Spleen (tissue), 13 donors: ENCODE results near the gene PSMD10. TPM values are rescaled to one million over a fixed set of nuclear protein-coding genes. Genes with fewer than 3 reads are reported as not detected.

Experiments
- DNase-seq: peaks from one replicate; pipeline ENCODE4 v3.0.0-alpha.2; 2020
- H3K27ac ChIP-seq, 8 donors: fragments of 200-600 bp; sonication (generic) in 7 of 8; 1 replicate in 4 of 8; 2 replicates in 4 of 8; pipeline versions ENCODE4 v1.5.0 to v1.8.0; 2016 to 2021; ENCODE audit warnings: inconsistent platforms in 4 of 8, mild to moderate bottlenecking in 4 of 8, moderate library complexity in 1 of 8
- H3K27me3 ChIP-seq, 7 donors: fragments of 200-600 bp; sonication (generic) in 6 of 7; replicated peaks in 1 of 7; 1 replicate in 4 of 7; 2 replicates in 3 of 7; pipeline versions ENCODE4 v1.5.0 to v1.8.0; 2016 to 2021; ENCODE audit warnings: inconsistent platforms in 3 of 7, mild to moderate bottlenecking in 1 of 7
- H3K36me3 ChIP-seq, 6 donors: fragments of 200-600 bp; sonication (generic) in 5 of 6; 1 replicate in 4 of 6; 2 replicates in 2 of 6; pipeline versions ENCODE4 v1.5.0 to v1.8.0; 2016 to 2021; ENCODE audit warnings: inconsistent platforms in 2 of 6
- H3K4me1 ChIP-seq, 6 donors: fragments of 200-600 bp; sonication (generic) in 5 of 6; 1 replicate in 3 of 6; 2 replicates in 3 of 6; pipeline versions ENCODE4 v1.5.0 to v1.8.0; 2016 to 2021; ENCODE audit warnings: inconsistent platforms in 3 of 6
- H3K4me3 ChIP-seq, 8 donors: fragments of 200-600 bp; sonication (generic) in 7 of 8; 1 replicate in 4 of 8; 2 replicates in 4 of 8; pipeline versions ENCODE4 v1.5.0 to v1.8.0; 2016 to 2021; ENCODE audit warnings: inconsistent platforms in 4 of 8, mild to moderate bottlenecking in 4 of 8, moderate library complexity in 2 of 8
- H3K9me3 ChIP-seq, 8 donors: fragments of 200-600 bp; sonication (generic) in 7 of 8; 1 replicate in 4 of 8; 2 replicates in 4 of 8; pipeline versions ENCODE4 v1.5.0 to v1.8.0; 2016 to 2021; ENCODE audit warnings: inconsistent platforms in 4 of 8
- CTCF ChIP-seq, 11 experiments: fragments of 200-600 bp in 7 of 11; fragments of 450-650 bp in 4 of 11; sonication (generic) in 4 of 11; IDR thresholded peaks in 8 of 11; conservative IDR thresholded peaks in 3 of 11; 1 replicate in 7 of 11; 2 replicates in 4 of 11; pipeline versions ENCODE4 v1.4.0 to v1.8.0; 2016 to 2021; ENCODE audit warnings: antibody characterized with exemption in 11 of 11, inconsistent platforms in 4 of 11, mild to moderate bottlenecking in 1 of 11
- POLR2A ChIP-seq, 3 donors: fragments of 450-650 bp; IDR thresholded peaks; one replicate each; pipeline ENCODE4 v1.5.1; 2017; ENCODE audit warnings: antibody characterized with exemption in 3 of 3, mild to moderate bottlenecking in 1 of 3
- POLR2AphosphoS5 ChIP-seq, 3 donors: sonication (generic); formaldehyde crosslinking; IDR thresholded peaks; one replicate each; pipeline ENCODE4 v1.5.1; 2017; ENCODE audit warnings: antibody characterized with exemption in 3 of 3
- WGBS, 5 donors: extraction: QIAGEN DNeasy Blood & Tissue Kit in 3 of 5; methylation state at CpG; one replicate each; pipeline versions ENCODE4 v1.1.5 to v1.1.7; 2013 to 2018; 5-methylcytosine and 5-hydroxymethylcytosine counted together
- intact Hi-C: fragments of 100-400 bp; cut with DNase I; formaldehyde crosslinking; loops from one replicate; pipeline ENCODE4 v1.15.0; 2023; ENCODE audit warnings: low total_unique reads
- long read RNA-seq, 2 donors: transcript quantifications; one replicate each; lab custom pipeline, GENCODE V29; 2026
- polyA plus RNA-seq, 3 donors: library from polyadenylated mRNA; stranded (reverse); fragments of 200-250 nt; gene quantifications; one replicate each; pipeline ENCODE4 v1.2.1, GENCODE V29; 2013
- total RNA-seq, 7 donors: library from RNA; depleted of rRNA in 3 of 7; stranded (reverse); fragments of >200 nt in 3 of 7; fragmentation: NEBNext Ultra II Directional in 4 of 7; extraction: Animal tissue kit (Norgen Biotek cat#: 25700) in 4 of 7; gene quantifications; one replicate each; pipeline versions ENCODE4 v1.1.0 to v1.2.1, GENCODE V29; 2016 to 2021
- donor health status: healthy with polysubstance abuse.
- donor health status: DM: no; HTN: no; CAD: no; lungs with moderate emphysema.
- donor health status: DM: no; HTN: no; CAD: no.
- donor health status: Bipolar disorder and iron deficiency.
- donor health status: healthy.
- donor health status: DM: no; HTN: no; CAD: no.
- donor health status: DM: yes; HTN: yes; CAD: no.

The PSMD10 gene
- 10 to 100 TPM; 26.7 to 39.2 (median 28.7) TPM for total RNA-seq
- 10 to 100 TPM; 27.0 to 41.2 (median 35.7) TPM for polyA plus RNA-seq
- long read RNA-seq, donor 1, transcript PSMD10-201 (5 exons, 1,546 nt): major isoform, 59 of 68 reads
- long read RNA-seq, donor 1, transcript PSMD10-204 (5 exons, 768 nt): minor isoform, 8 of 68 reads
- long read RNA-seq, donor 1, partial matches to known transcripts: 0 of 68 reads
- long read RNA-seq, donor 1, other reads (novel, unspliced or antisense): 0 of 68 reads
- long read RNA-seq, donor 2, transcript PSMD10-204 (5 exons, 768 nt): minor isoform, 5 of 40 reads
- long read RNA-seq, donor 2, transcript PSMD10-201 (5 exons, 1,546 nt): major isoform, 33 of 40 reads
- long read RNA-seq, donor 2, partial matches to known transcripts: 0 of 40 reads
- long read RNA-seq, donor 2, other reads (novel, unspliced or antisense): 0 of 40 reads

GRCh38 chrX:108091264-108091877 lies at the start of gene PSMD10, which contains the start of gene ATG4A:
PSMD10 (minus strand) TSS chrX:108091542; CDS start chrX:108091520, 22 bp downstream.
ATG4A (plus strand) TSS chrX:108091778; CDS start chrX:108091827, 49 bp downstream.
- WGBS, 5 donors: 0 to 44% (median 1%) methylated on average over 20 to 47 of the region's 47 CpGs
- intact Hi-C loops: no loop called here

GRCh38 chrX:108138814-108139702 lies 47.7 kb upstream of the PSMD10 start:
- Histone ChIP-seq H3K36me3 (peaks cover 0 to 93% (median 23%) of the 10 kb centered on the region in 6 donors), H3K4me1 (no peaks in the 10 kb centered on the region), H3K9me3 (no peaks in the 10 kb centered on the region), H3K27me3 (no peaks in the 10 kb centered on the region), H3K4me3 (no peak overlapping the region), H3K27ac (no peak overlapping the region)
- DNase-seq: no peak
- intact Hi-C loops: no loop called here
- 58 to 90% (median 83%) methylated on average over 6 to 7 of the region's 7 CpGs for WGBS, 5 donors
- peak in 5 of 11 experiments; percentile 11 to 41 (median 22) for TF ChIP-seq CTCF (IDR thresholded peaks at IDR 0.05 in 8 of 11, conservative IDR thresholded peaks at IDR 0.05 in 3 of 11)
- TF ChIP-seq POLR2AphosphoS5 (IDR thresholded peaks at IDR 0.05): no peak
- no peak for TF ChIP-seq POLR2A (IDR thresholded peaks at IDR 0.05)

More at GRCh38 chrX:108091264-108091877, at the start of gene PSMD10, which contains the start of gene ATG4A:
- no peaks in the 10 kb centered on the region for H3K27me3 ChIP-seq
- H3K36me3 ChIP-seq: peaks cover 0 to 21% (median 6%) of the 10 kb centered on the region in 6 donors
- peak within 1 kb of the TSS; percentile 74 to 91 (median 88) for H3K27ac ChIP-seq
- peaks cover 0 to 37% (median 19%) of the 10 kb centered on the region in 6 donors for H3K4me1 ChIP-seq
- peak in 1 of 3 donors; percentile 27 for TF ChIP-seq POLR2A (IDR thresholded peaks at IDR 0.05)
- peak in 5 of 11 experiments; percentile 19 to 58 (median 50) for TF ChIP-seq CTCF (IDR thresholded peaks at IDR 0.05 in 8 of 11, conservative IDR thresholded peaks at IDR 0.05 in 3 of 11)
- peak; percentile 87 to 91 (median 89) for TF ChIP-seq POLR2AphosphoS5 (IDR thresholded peaks at IDR 0.05)
- peak; percentile 96 for DNase-seq
- H3K9me3 ChIP-seq: no peaks in the 10 kb centered on the region
- peak within 1 kb of the TSS; percentile 45 to 81 (median 54) for H3K4me3 ChIP-seq

- H3K4me3 ChIP-seq: no peak overlapping the region
- H3K27ac ChIP-seq: no peak overlapping the region
- intact Hi-C loops: no loop called here
- H3K9me3 ChIP-seq: no peaks in the 10 kb centered on the region
- H3K4me1 ChIP-seq: no peaks in the 10 kb centered on the region
- no peak for DNase-seq
- no peak for TF ChIP-seq CTCF (IDR thresholded peaks at IDR 0.05 in 8 of 11, conservative IDR thresholded peaks at IDR 0.05 in 3 of 11)
- no peak for TF ChIP-seq POLR2A (IDR thresholded peaks at IDR 0.05)
- TF ChIP-seq POLR2AphosphoS5 (IDR thresholded peaks at IDR 0.05): no peak
- 48 to 95% (median 80%) methylated on average over 1 of the region's 1 CpG for WGBS, 5 donors
- H3K36me3 ChIP-seq: peaks cover 0 to 98% (median 17%) of the 10 kb centered on the region in 6 donors
- no peaks in the 10 kb centered on the region for H3K27me3 ChIP-seq
These were observed 43.4 kb upstream of the PSMD10 start for GRCh38 chrX:108134724-108135123.
